Kasumi-1 (cell line): ENCODE results near the gene FAM200B.

ENCODE experiments used
- DNase-seq, 2 experiments: peaks; one replicate each; lab custom pipeline; 2025; lab: John Stamatoyannopoulos, UW

Gene FAM200B

GRCh38 chr4:15681372-15682241, at the start of gene FAM200B:
FAM200B (plus strand) TSS chr4:15681827; CDS start chr4:15686978, 5,151 bp downstream.
- DNase-seq = peak; percentile 96 to 98

- DNase-seq = no peak
These were observed 44.8 kb upstream of the FAM200B start for GRCh38 chr4:15636818-15637217.

- DNase-seq = no peak
These were observed 43.2 kb upstream of the FAM200B start for GRCh38 chr4:15638418-15638817.

- no peak for DNase-seq
These were observed 33.0 kb upstream of the FAM200B start for GRCh38 chr4:15648600-15648999.

GRCh38 chr4:15649914-15650545, 31.6 kb upstream of the FAM200B start:
- DNase-seq = peak; percentile 86 to 92

- DNase-seq = no peak
These were observed 30.0 kb upstream of the FAM200B start for GRCh38 chr4:15651676-15652075.

GRCh38 chr4:15652191-15652590, 29.4 kb upstream of the FAM200B start:
- DNase-seq = no peak

GRCh38 chr4:15652841-15653240, 28.8 kb upstream of the FAM200B start:
- DNase-seq = no peak

GRCh38 chr4:15653420-15653819, 28.2 kb upstream of the FAM200B start:
- no peak for DNase-seq

- DNase-seq = peak; percentile 54 to 61
These were observed 27.6 kb upstream of the FAM200B start for GRCh38 chr4:15653864-15654592.

- peak; percentile 46 to 52 for DNase-seq
These were observed 26.9 kb upstream of the FAM200B start for GRCh38 chr4:15654593-15655222.

GRCh38 chr4:15655223-15656037, 26.2 kb upstream of the FAM200B start, which contains the start of gene FBXL5:
FBXL5 (minus strand) TSS chr4:15655357; CDS start chr4:15655287, 70 bp downstream.
- peak; percentile 73 to 79 for DNase-seq

- DNase-seq = no peak
These were observed 25.6 kb upstream of the FAM200B start for GRCh38 chr4:15656038-15656470.

- no peak for DNase-seq
These were observed 24.3 kb upstream of the FAM200B start for GRCh38 chr4:15657366-15657765.

GRCh38 chr4:15658136-15658770, 23.4 kb upstream of the FAM200B start:
- DNase-seq = no peak

- no peak for DNase-seq
These were observed 22.8 kb upstream of the FAM200B start for GRCh38 chr4:15658781-15659180.

- peak; percentile 81 for DNase-seq
These were observed 21.7 kb upstream of the FAM200B start for GRCh38 chr4:15659768-15660570.

GRCh38 chr4:15665753-15666365, 15.8 kb upstream of the FAM200B start:
- DNase-seq = peak in 1 of 2 experiments; percentile 35

- no peak for DNase-seq
These were observed 14.6 kb upstream of the FAM200B start for GRCh38 chr4:15667006-15667405.
